HepG2 (cell line): ENCODE data around the gene SLC7A4. TPM values are rescaled to one million over a fixed set of nuclear protein-coding genes. Genes with fewer than 3 reads are reported as not detected.

ENCODE experiments used
- ATAC-seq: fragments of 200-7000 bp; cut with Tn5 transposase; 3 replicates; pipeline ENCODE4 v1.9.1; 2020; ENCODE audit warnings: mild to moderate bottlenecking, moderate library complexity
- BruUV-seq: library from RNA; stranded (reverse); fragments of 400-500 nt; replicated peaks from 2 replicates; lab custom pipeline; 2021; lab: Mats Ljungman, UMichigan
- CTCF ChIA-PET: fragments of 300-600 bp; formaldehyde crosslinking; extraction: SDS; loops from one replicate; lab custom pipeline; 2021; ENCODE audit warnings: low total read pairs, inconsistent platforms, low intra/inter-chr PET ratio; lab: Yijun Ruan, JAX
- POLR2A ChIA-PET: fragments of 350-600 bp; sonication (Branson Sonifier 250); formaldehyde crosslinking; loops from one replicate; lab custom pipeline; 2020; ENCODE audit warnings: antibody characterized with exemption, inconsistent platforms; lab: Yijun Ruan, JAX
- DNase-seq: peaks from one replicate; pipeline ENCODE4 v3.0.0-alpha.2; 2015; ENCODE audit warnings: low spot score
- FAIRE-seq: peaks from 3 replicates; lab custom pipeline; 2011; peaks lifted over from hg19 to GRCh38; lab: Jason Lieb, UNC
- H2AFZ ChIP-seq: one replicate; pipeline ENCODE4 v1.6.1; 2011; ENCODE audit warnings: low read length, inconsistent platforms
- H3K27ac ChIP-seq: fragments of 300-600 bp; 3 replicates; pipeline ENCODE4 v1.8.0; 2011; ENCODE audit warnings: mixed run types, mild to moderate bottlenecking, mixed read lengths, low read length, inconsistent platforms; ENCODE audit not compliant: insufficient read depth; ENCODE audit errors: extremely low read length
- H3K27me3 ChIP-seq, 2 experiments: fragments of 200-600 bp in 1 of 2; 2 replicates in 1 of 2; 3 replicates in 1 of 2; pipeline versions ENCODE4 v1.6.0 to v1.8.0; 2011; ENCODE audit warnings: low read length in 2 of 2, mild to moderate bottlenecking in 2 of 2, moderate library complexity in 2 of 2, inconsistent platforms in 1 of 2; ENCODE audit not compliant: insufficient read depth in 2 of 2, control insufficient read depth in 1 of 2
- H3K36me3 ChIP-seq, 2 experiments: fragments of 200-600 bp in 1 of 2; replicated peaks in 1 of 2; 2 replicates in 1 of 2; 3 replicates in 1 of 2; pipeline versions ENCODE4 v1.5.1 to v1.8.0; 2011; ENCODE audit warnings: low read length in 2 of 2, inconsistent platforms in 1 of 2; ENCODE audit not compliant: insufficient read depth in 2 of 2, control insufficient read depth in 1 of 2
- H3K4me1 ChIP-seq: 2 replicates; pipeline ENCODE4 v1.5.1; 2012; ENCODE audit warnings: low read length, inconsistent platforms; ENCODE audit not compliant: insufficient read depth
- H3K4me2 ChIP-seq: 2 replicates; pipeline ENCODE4 v1.6.0; 2011; ENCODE audit warnings: low read depth, low read length, inconsistent platforms
- H3K4me3 ChIP-seq, 3 experiments: fragments of 200-600 bp in 1 of 3; sonication (generic), shearing (Covaris generic) in 1 of 3; replicated peaks in 1 of 3; 2 replicates each; pipeline ENCODE4 v1.5.1; 2011 to 2016; ENCODE audit warnings: low read length in 3 of 3, inconsistent platforms in 2 of 3, low read depth in 2 of 3, mild to moderate bottlenecking in 2 of 3, control low read depth in 1 of 3, mixed read lengths in 1 of 3; ENCODE audit not compliant: insufficient read depth in 1 of 3
- H3K79me2 ChIP-seq: one replicate; pipeline ENCODE4 v1.6.1; 2011; ENCODE audit warnings: low read length, inconsistent platforms; ENCODE audit not compliant: insufficient read depth
- H3K9ac ChIP-seq: 2 replicates; pipeline ENCODE4 v1.6.0; 2011; ENCODE audit warnings: mild to moderate bottlenecking, low read depth, low read length, inconsistent platforms; ENCODE audit not compliant: insufficient read depth
- H3K9me3 ChIP-seq: 2 replicates; pipeline ENCODE4 v1.5.1; 2012; ENCODE audit warnings: mild to moderate bottlenecking, low read length
- H4K20me1 ChIP-seq: 2 replicates; pipeline ENCODE4 v1.6.0; 2011; ENCODE audit warnings: inconsistent platforms, mild to moderate bottlenecking, low read length, moderate library complexity; ENCODE audit not compliant: insufficient read depth
- E2F5 ChIP-seq: sonication (generic); formaldehyde crosslinking; conservative IDR thresholded peaks from 2 replicates; pipeline ENCODE4 v1.4.0; 2020; ENCODE audit warnings: missing genetic modification reagents
- NFKBIZ ChIP-seq: IDR thresholded peaks from 2 replicates; pipeline ENCODE4 v1.6.1; 2018; ENCODE audit warnings: missing genetic modification reagents, missing compliant biosample characterization
- NPAS2 ChIP-seq: sonication (generic); formaldehyde crosslinking; IDR thresholded peaks from 2 replicates; pipeline ENCODE4 v1.8.0; 2022; ENCODE audit warnings: mild to moderate bottlenecking, missing genetic modification reagents, borderline replicate concordance
- TRIM24 ChIP-seq: sonication (generic); formaldehyde crosslinking; IDR thresholded peaks from 2 replicates; pipeline ENCODE4 v1.8.0; 2022; ENCODE audit warnings: mild to moderate bottlenecking, missing genetic modification reagents
- U2AF2 ChIP-seq: fragments of 200-400 bp; formaldehyde crosslinking; IDR thresholded peaks from 2 replicates; pipeline ENCODE4 v1.6.1; 2017; ENCODE audit warnings: low read depth, mild to moderate bottlenecking, low read length
- ZNF773 ChIP-seq: sonication (generic); formaldehyde crosslinking; IDR thresholded peaks from 2 replicates; pipeline ENCODE4 v1.4.0; 2020; ENCODE audit warnings: missing genetic modification reagents, borderline replicate concordance
- WGBS: methylation state at CpG from one replicate; pipeline ENCODE4 v1.1.6; 2017; ENCODE audit warnings: low lambda C conversion rate; 5-methylcytosine and 5-hydroxymethylcytosine counted together
- in situ Hi-C: cut with HindIII; loops from 2 replicates; pipeline ENCODE4 v1.10.0; 2017; ENCODE audit warnings: low pct_unique_long_range_greater_than_20kb; ENCODE audit not compliant: extremely low pct_ligation_motif_present
- intact Hi-C: fragments of 100-400 bp; cut with micrococcal nuclease; formaldehyde crosslinking; loops from one replicate; pipeline ENCODE4 v1.10.0; 2022; ENCODE audit not compliant: unreplicated experiment
- polyA plus RNA-seq, 8 experiments: library from polyadenylated mRNA; depleted of rRNA in 3 of 8; stranded (reverse) in 7 of 8; unstranded in 1 of 8; fragments of >200 nt; fragmentation: Illumina TruSeq in 4 of 8; extraction: Trizol in 4 of 8; gene quantifications; 2 replicates each; pipeline versions ENCODE4 v1.2.1 to v1.2.3, GENCODE V29; 2011 to 2016; ENCODE audit warnings: low read depth in 4 of 8, missing spikeins in 1 of 8, mixed read lengths in 1 of 8; ENCODE audit not compliant: insufficient read depth in 1 of 8
- total RNA-seq, 5 experiments: library from RNA; depleted of rRNA; stranded (reverse); fragments of >200 nt; fragmentation: Illumina TruSeq; extraction: Trizol; gene quantifications; 2 replicates each; pipeline ENCODE4 v1.2.3, GENCODE V29; 2016; ENCODE audit warnings: low read depth in 1 of 5
- TF ChIP-seq, protein P1 (sequence below): sonication (generic); formaldehyde crosslinking; IDR thresholded peaks from 2 replicates; pipeline ENCODE4 v1.4.0; 2020; ENCODE audit warnings: missing genetic modification reagents, borderline replicate concordance

SLC7A4 gene
- total and polyA plus RNA-seq, 2 of the 13 experiments (the other 11 are each of a cell fraction or from before 2014, with no cell fraction given), result not detected

GRCh38 chr22:21018314-21018713, 14.0 kb downstream of the SLC7A4 start:
- 32% methylated on average over 4 of the region's 4 CpGs for WGBS
- no peak for FAIRE-seq
- intact Hi-C loops, result no loop called here

More at GRCh38 chr22:21018314-21018713, 14.0 kb downstream of the SLC7A4 start:
- H4K20me1 ChIP-seq, result no peaks in the 10 kb centered on the region
- H3K4me3 ChIP-seq, result no peak overlapping the region
- CTCF ChIA-PET, result no interaction called here
- no TSS peak for BruUV-seq
- in situ Hi-C loops, result no loop called here
- DNase-seq, result no peak
- no peak overlapping the region for H3K9ac ChIP-seq
- no peak overlapping the region for H2AFZ ChIP-seq
- H3K36me3 ChIP-seq, result no peaks in the 10 kb centered on the region
- no peak overlapping the region for H3K4me2 ChIP-seq
- no peak overlapping the region for H3K27ac ChIP-seq
- TF ChIP-seq E2F5 (CRISPR knock-in tag) (no peak), NFKBIZ (CRISPR knock-in tag) (no peak), ZNF773 (CRISPR knock-in tag) (no peak), NPAS2 (no peak), TRIM24 (CRISPR knock-in tag) (no peak), U2AF2 (no peak)
- TF ChIP-seq, protein P1, sequence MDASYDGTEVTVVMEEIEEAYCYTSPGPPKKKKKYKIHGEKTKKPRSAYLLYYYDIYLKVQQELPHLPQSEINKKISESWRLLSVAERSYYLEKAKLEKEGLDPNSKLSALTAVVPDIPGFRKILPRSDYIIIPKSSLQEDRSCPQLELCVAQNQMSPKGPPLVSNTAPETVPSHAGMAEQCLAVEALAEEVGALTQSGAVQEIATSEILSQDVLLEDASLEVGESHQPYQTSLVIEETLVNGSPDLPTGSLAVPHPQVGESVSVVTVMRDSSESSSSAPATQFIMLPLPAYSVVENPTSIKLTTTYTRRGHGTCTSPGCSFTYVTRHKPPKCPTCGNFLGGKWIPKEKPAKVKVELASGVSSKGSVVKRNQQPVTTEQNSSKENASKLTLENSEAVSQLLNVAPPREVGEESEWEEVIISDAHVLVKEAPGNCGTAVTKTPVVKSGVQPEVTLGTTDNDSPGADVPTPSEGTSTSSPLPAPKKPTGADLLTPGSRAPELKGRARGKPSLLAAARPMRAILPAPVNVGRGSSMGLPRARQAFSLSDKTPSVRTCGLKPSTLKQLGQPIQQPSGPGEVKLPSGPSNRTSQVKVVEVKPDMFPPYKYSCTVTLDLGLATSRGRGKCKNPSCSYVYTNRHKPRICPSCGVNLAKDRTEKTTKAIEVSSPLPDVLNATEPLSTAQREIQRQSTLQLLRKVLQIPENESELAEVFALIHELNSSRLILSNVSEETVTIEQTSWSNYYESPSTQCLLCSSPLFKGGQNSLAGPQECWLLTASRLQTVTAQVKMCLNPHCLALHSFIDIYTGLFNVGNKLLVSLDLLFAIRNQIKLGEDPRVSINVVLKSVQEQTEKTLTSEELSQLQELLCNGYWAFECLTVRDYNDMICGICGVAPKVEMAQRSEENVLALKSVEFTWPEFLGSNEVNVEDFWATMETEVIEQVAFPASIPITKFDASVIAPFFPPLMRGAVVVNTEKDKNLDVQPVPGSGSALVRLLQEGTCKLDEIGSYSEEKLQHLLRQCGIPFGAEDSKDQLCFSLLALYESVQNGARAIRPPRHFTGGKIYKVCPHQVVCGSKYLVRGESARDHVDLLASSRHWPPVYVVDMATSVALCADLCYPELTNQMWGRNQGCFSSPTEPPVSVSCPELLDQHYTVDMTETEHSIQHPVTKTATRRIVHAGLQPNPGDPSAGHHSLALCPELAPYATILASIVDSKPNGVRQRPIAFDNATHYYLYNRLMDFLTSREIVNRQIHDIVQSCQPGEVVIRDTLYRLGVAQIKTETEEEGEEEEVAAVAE (CRISPR knock-in tag), result no peak
- TF ChIP-seq, all 625 proteins: peak for 0
- peaks cover 0 to 17% of the 10 kb centered on the region in 2 experiments; a peak in 4 of 5 replicates for H3K27me3 ChIP-seq
- peaks cover 55% of the 10 kb centered on the region for H3K4me1 ChIP-seq
- H3K79me2 ChIP-seq, result no peaks in the 10 kb centered on the region
- H3K9me3 ChIP-seq, result no peaks in the 10 kb centered on the region
- POLR2A ChIA-PET, result no interaction called here
- no peak for ATAC-seq
